Skin of body (tissue), 3 donors: ENCODE measurements around the gene ILF3. TPM values are rescaled to one million over a fixed set of nuclear protein-coding genes. Genes with fewer than 3 reads are reported as not detected.

ENCODE experiments used
- DNase-seq: peaks from one replicate; lab custom pipeline; 2025; lab: John Stamatoyannopoulos, UW
- small RNA-seq: library from RNA; depleted of rRNA; stranded (forward); fragments of <200 nt; gene quantifications from one replicate; pipeline ENCODE3, GENCODE V24; 2014; ENCODE audit warnings: low replicate concordance
- total RNA-seq: library from RNA; depleted of rRNA; stranded (reverse); fragments of >200 nt; gene quantifications from one replicate; pipeline ENCODE4 v1.2.3, GENCODE V29; 2014

ILF3 gene
- total RNA-seq, 1 donor from 2014 or later = 98.6 TPM

DNA sequence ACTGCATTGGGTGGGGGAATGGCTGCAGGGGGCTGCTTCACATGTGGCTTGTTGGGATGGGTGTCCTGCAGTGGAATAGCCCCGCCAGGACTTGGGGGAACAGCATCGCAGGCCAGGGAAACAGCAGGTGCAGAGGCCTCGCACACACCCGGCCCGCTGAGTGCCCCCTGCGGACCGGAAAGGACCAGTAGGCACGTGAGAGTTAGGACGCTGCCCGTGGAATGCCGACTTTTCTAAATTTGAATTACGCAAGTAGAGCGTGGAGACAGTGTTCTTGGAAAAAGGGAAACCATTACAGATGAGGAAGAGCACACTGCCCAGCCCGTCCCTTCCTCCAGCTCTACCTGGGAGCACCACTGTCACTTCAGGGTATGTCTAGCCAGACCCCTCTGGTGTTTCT lies 75.3 kb downstream of the ILF3 start:
- DNase-seq = no peak

DNA sequence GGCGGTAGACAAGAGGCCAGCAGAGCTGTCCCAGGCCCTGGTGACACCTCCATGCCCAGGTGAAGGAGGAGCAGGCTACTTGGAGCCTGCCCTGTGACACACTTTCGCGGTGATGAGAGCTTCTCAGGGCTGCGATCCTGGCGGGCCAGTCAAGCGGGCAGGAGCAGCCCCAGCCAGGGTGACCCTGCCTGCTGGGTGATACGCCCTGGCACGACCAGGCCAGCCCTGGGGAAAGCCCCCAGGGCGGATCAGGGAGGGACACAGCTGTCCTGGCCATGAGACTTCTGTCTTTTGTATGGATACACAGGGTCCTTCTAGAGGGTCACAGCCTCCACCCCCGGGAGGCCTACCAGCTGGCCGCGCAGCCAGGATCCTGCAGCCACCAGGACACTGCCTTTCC lies 76.8 kb downstream of the ILF3 start:
- DNase-seq = no peak

DNA sequence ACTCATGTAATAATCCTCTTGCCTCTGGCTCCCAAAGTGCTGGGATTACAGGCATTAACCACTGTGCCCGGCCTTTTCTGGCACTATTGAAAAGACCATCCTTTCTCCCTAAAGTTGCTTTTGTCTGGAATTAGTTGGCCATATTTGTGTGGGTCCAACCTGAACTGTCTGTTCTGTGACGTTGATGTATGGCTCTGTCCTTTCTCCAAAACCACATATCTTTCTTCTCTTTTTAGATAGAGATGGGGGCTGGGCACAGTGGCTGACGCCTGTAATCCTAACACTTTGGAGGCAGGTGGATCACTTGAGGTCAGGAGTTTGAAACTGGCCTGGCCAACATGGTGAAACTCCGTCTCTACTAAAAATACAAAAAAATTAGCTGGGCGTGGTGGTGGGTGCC lies 81.6 kb downstream of the ILF3 start:
- DNase-seq = no peak

DNA sequence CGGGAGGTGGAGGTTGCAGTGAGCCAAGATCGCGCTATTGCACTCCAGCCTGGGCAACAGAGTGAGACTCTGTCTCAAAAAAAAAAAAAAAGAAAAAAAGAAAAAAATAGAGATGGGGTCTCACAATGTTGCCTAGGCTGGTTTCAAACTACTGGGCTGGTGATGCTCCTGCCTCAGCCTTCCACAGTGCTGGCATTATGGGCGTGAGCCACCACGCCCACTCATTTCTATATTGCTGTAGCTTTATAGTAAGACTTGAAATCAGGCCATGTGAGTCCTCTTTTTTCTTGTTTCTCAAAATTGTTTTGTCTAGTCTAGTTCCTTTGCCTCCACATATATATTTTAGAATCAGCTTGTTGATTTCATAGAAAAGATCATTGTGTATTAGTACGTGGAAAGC lies 82.0 kb downstream of the ILF3 start:
- DNase-seq = no peak

DNA sequence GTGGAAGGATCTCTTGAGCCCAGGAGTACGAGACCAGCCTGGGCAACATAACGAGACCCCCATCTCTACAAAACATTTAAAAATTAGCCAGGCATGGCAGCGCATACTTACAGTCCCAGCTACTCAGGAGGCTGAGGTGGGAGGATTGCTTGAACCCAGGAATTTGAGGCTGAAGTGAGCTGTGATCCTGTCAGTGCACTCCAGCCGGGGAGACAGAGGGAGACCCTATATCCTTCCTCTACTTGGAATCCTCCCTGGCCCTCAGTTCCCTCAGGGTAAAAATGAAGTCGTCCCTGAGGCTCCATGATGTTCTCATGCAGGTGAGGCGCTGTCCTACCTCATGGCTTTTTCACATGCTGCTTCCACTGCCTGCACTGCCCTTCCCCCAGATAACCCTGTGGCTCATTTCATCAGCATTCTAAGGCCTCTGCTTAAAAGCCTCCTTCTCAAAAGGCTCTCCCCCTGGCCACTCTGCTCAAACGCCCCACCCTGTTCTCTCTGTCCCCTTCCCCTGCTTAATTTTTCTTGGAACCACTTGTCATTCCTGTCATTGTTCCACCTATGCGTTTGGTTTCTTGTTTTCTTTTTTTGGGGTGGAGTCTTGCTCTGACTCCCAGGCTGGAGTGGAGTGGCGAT lies 82.9 kb downstream of the ILF3 start:
- DNase-seq = no peak

DNA sequence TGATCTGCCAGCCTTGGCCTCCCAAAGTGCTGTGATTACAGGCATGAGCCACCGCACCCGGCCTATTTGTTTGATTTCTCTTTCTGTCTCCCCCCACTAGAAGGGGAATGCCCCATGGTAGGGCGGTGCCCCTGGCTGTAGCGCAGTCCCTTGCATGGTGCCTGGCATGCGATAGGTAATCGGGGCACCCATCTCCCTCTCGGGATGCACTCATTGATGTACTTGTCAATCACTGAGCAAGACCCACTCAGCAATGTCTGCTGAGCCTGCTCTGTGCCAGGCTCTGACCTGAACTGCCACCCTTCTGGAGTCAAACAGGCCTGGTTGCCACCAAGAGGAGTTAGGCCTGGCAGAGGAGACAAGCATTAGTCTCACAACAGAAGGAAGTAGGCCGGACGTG lies 83.6 kb downstream of the ILF3 start:
- no peak for DNase-seq

DNA sequence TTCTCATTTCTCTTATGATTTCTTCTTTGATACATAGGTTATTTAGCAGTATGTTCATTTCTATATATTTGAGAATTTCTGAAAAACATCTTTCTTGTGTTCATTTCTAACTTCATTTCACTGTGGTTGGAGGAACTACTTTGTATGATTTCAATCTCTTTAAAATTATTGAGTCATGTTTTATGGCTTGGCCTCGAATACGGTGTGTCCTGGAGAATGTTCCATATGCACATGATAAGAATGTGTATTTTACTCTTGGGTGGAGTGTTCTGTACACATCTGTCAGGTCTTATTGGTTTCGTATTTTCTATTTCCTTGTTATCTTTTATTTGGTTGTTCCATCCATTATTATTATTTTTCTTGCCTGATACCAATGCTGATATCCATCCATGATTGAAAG lies 86.7 kb downstream of the ILF3 start:
- DNase-seq = no peak

Small RNA genes within 50 kb of the gene (small RNA-seq; reads per million reads assigned to genes)
- gene MIR638 = not detected

Other genes starting within 250 kb of the ILF3 start
- gene PDE4A, start 233.8 kb upstream of the ILF3 start, total RNA-seq = 2.4 TPM
- 32.8 TPM for gene KEAP1, start 151.0 kb upstream of the ILF3 start, total RNA-seq
- 6.6 TPM for gene S1PR5, start 136.9 kb upstream of the ILF3 start, total RNA-seq
- 11.1 TPM for gene ATG4D, start 110.4 kb upstream of the ILF3 start, total RNA-seq
- gene KRI1, start 88.3 kb upstream of the ILF3 start, total RNA-seq = 12.0 TPM
- 17.2 TPM for gene CDKN2D, start 85.4 kb upstream of the ILF3 start, total RNA-seq
- 18.0 TPM for gene AP1M2, start 67.0 kb upstream of the ILF3 start, total RNA-seq
- gene SLC44A2, start 28.8 kb upstream of the ILF3 start, total RNA-seq = 49.0 TPM
- 24.0 TPM for gene QTRT1, start 47.1 kb downstream of the ILF3 start, total RNA-seq
- 71.1 TPM for gene DNM2, start 63.7 kb downstream of the ILF3 start, total RNA-seq
- gene TMED1, start 181.9 kb downstream of the ILF3 start, total RNA-seq = 17.8 TPM
- gene C19orf38, start 194.1 kb downstream of the ILF3 start, total RNA-seq = 3.6 TPM
- gene CARM1, start 217.2 kb downstream of the ILF3 start, total RNA-seq = 19.2 TPM